Caco-2 (cell line): ENCODE results near the gene SYMPK. TPM values are rescaled to one million over a fixed set of nuclear protein-coding genes. Genes with fewer than 3 reads are reported as not detected.

ENCODE experiments used
- BruUV-seq: library from RNA; stranded (reverse); fragments of 400-500 nt; replicated peaks from 2 replicates; lab custom pipeline; 2021; lab: Mats Ljungman, UMichigan
- CTCF ChIA-PET: fragments of 300-600 bp; sonication (Branson Sonifier 250); formaldehyde crosslinking; loops from one replicate; lab custom pipeline; 2022; ENCODE audit warnings: antibody characterized with exemption; lab: Charles Lee
- POLR2A ChIA-PET: fragments of 300-600 bp; sonication (Branson Sonifier 250); formaldehyde crosslinking; loops from one replicate; lab custom pipeline; 2022; ENCODE audit warnings: antibody characterized with exemption; lab: Charles Lee
- DNase-seq, 2 experiments: peaks; one replicate each; pipeline versions ENCODE4 v3.0.0 to v3.0.0-alpha.2; 2020 to 2022
- H3K27me3 ChIP-seq: replicated peaks from 2 replicates; pipeline ENCODE4 v1.6.0; 2011; ENCODE audit warnings: low read length; ENCODE audit not compliant: control insufficient read depth, insufficient read depth
- H3K36me3 ChIP-seq: 2 replicates; pipeline ENCODE4 v1.5.1; 2011; ENCODE audit warnings: low read length; ENCODE audit not compliant: control insufficient read depth, insufficient read depth
- H3K4me1 ChIP-seq: fragments of 250-450 bp; sonication (Bioruptor Pico); 2 replicates; pipeline ENCODE4 v1.5.1; 2020; ENCODE audit warnings: mild to moderate bottlenecking
- H3K4me3 ChIP-seq: 2 replicates; pipeline ENCODE4 v1.5.1; 2011; ENCODE audit warnings: low read depth, mild to moderate bottlenecking, control low read depth, low read length
- H3K9me3 ChIP-seq: fragments of 250-450 bp; sonication (Bioruptor Pico); 2 replicates; pipeline ENCODE4 v1.5.1; 2020; ENCODE audit warnings: mild to moderate bottlenecking, moderate library complexity
- H3K27ac Mint-ChIP-seq: one replicate; pipeline ENCODE4 v1.8.0; 2022; ENCODE audit warnings: mixed read lengths; ENCODE audit not compliant: unreplicated experiment
- H3K27me3 Mint-ChIP-seq: one replicate; pipeline ENCODE4 v1.8.0; 2022; ENCODE audit warnings: mixed read lengths; ENCODE audit not compliant: insufficient read depth, unreplicated experiment
- H3K36me3 Mint-ChIP-seq: one replicate; pipeline ENCODE4 v1.8.0; 2022; ENCODE audit warnings: mild to moderate bottlenecking, mixed read lengths; ENCODE audit not compliant: insufficient read depth, unreplicated experiment
- H3K4me1 Mint-ChIP-seq: one replicate; pipeline ENCODE4 v1.8.0; 2022; ENCODE audit warnings: low read depth, mixed read lengths; ENCODE audit not compliant: unreplicated experiment
- H3K4me3 Mint-ChIP-seq: one replicate; pipeline ENCODE4 v1.8.0; 2022; ENCODE audit warnings: mild to moderate bottlenecking, moderate library complexity, mixed read lengths; ENCODE audit not compliant: unreplicated experiment
- H3K9me3 Mint-ChIP-seq: one replicate; pipeline ENCODE4 v1.8.0; 2022; ENCODE audit warnings: mixed read lengths; ENCODE audit not compliant: unreplicated experiment
- intact Hi-C: fragments of 100-400 bp; cut with micrococcal nuclease; formaldehyde crosslinking; loops from one replicate; pipeline ENCODE4 v1.10.0; 2022; ENCODE audit not compliant: unreplicated experiment
- total RNA-seq: library from RNA; stranded (reverse); gene quantifications from 2 replicates; pipeline ENCODE4 v1.2.3, GENCODE V29; 2022
- TF ChIP-seq, protein P1 (sequence below), 2 experiments: fragments of 200-600 bp in 1 of 2; IDR thresholded peaks; 1 replicate in 1 of 2; 2 replicates in 1 of 2; pipeline versions ENCODE4 v1.5.1 to v1.8.0; 2011 to 2022; ENCODE audit warnings: antibody characterized with exemption in 1 of 2, control low read depth in 1 of 2, inconsistent platforms in 1 of 2, low read depth in 1 of 2, low read length in 1 of 2, mild to moderate bottlenecking in 1 of 2, moderate library complexity in 1 of 2; ENCODE audit not compliant: insufficient read depth in 1 of 2, severe bottlenecking in 1 of 2, unreplicated experiment in 1 of 2

SYMPK gene
- total RNA-seq, 1 experiment from 2014 or later, result 81.8 TPM

GRCh38 chr19:45848922-45849321 is 14.0 kb downstream of the SYMPK start:
- no TSS peak for BruUV-seq
- Mint-ChIP-seq H3K4me1 (no peaks in the 10 kb centered on the region), H3K27me3 (no peaks in the 10 kb centered on the region), H3K36me3 (peaks cover 93% of the 10 kb centered on the region), H3K9me3 (no peaks in the 10 kb centered on the region), H3K27ac (no peak overlapping the region), H3K4me3 (no peak overlapping the region)
- Histone ChIP-seq H3K36me3 (peaks cover 11% of the 10 kb centered on the region), H3K4me1 (no peaks in the 10 kb centered on the region), H3K27me3 (no peaks in the 10 kb centered on the region), H3K9me3 (no peaks in the 10 kb centered on the region), H3K4me3 (no peak overlapping the region)
- TF ChIP-seq, protein P1, sequence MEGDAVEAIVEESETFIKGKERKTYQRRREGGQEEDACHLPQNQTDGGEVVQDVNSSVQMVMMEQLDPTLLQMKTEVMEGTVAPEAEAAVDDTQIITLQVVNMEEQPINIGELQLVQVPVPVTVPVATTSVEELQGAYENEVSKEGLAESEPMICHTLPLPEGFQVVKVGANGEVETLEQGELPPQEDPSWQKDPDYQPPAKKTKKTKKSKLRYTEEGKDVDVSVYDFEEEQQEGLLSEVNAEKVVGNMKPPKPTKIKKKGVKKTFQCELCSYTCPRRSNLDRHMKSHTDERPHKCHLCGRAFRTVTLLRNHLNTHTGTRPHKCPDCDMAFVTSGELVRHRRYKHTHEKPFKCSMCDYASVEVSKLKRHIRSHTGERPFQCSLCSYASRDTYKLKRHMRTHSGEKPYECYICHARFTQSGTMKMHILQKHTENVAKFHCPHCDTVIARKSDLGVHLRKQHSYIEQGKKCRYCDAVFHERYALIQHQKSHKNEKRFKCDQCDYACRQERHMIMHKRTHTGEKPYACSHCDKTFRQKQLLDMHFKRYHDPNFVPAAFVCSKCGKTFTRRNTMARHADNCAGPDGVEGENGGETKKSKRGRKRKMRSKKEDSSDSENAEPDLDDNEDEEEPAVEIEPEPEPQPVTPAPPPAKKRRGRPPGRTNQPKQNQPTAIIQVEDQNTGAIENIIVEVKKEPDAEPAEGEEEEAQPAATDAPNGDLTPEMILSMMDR (IDR thresholded peaks at IDR 0.05; ENCODE audit: insufficient read depth in 1 of 2, low read depth in 1 of 2, low read length in 1 of 2, severe bottlenecking in 1 of 2, unreplicated experiment in 1 of 2), result peak; percentile 11 to 53
- DNase-seq, result peak in 1 of 2 experiments; percentile 20
- POLR2A ChIA-PET, result no interaction called here
- intact Hi-C loops, result no loop called here
- CTCF ChIA-PET, result no interaction called here

DNA sequence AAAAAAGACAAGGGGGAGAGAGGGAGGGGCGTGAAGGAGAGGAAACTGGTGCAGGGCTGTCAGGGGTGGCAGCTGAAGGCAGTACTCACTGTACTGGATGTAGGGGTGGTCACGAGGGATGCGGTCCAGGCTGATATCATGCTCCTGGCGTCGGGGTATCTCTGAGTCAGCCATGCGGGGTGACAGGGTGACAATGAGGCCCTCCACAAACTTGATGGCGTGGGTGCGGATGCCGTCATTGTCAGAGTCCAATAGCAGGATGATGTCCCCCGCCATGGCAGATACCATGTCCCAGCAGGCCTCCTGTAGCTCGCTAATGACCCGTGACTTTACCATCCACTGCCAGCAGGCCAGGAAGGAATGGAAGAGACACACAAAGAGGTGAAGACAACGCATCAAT is 15.3 kb downstream of the SYMPK start:
- BruUV-seq, result no TSS peak
- peaks cover 11% of the 10 kb centered on the region for H3K36me3 ChIP-seq

DNA sequence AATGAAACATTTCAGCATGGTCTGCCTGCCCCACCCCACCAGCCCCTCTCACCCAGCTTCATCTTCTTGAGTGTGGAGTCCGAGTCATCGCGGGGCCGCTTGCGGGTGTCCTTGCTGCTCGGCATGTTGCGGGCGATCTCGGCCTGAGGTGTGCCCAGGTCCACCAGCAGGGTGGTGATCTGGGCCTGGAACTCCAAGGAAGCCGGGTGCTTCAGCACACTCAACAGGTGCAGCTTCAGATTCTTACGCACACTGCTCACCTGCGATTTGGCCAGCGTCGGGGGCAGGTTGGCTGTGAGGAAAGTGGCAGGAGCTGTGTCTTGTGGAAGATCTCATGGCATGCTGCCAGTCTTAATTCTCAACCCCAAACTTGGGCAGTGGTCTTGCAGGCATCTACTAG is 20.7 kb downstream of the SYMPK start:
- H3K4me3 Mint-ChIP-seq, result no peak overlapping the region
- H3K4me1 Mint-ChIP-seq, result no peaks in the 10 kb centered on the region
- ChIA-PET POLR2A (no interaction called here), CTCF (interaction anchor here (0.6 kb wide), 1 partner anchor 165 kb away, joined by 3 read pairs; no protein-coding TSS in a partner anchor)
- Histone ChIP-seq H3K36me3 (peaks cover 3% of the 10 kb centered on the region), H3K9me3 (no peaks in the 10 kb centered on the region), H3K4me3 (no peak overlapping the region), H3K4me1 (no peaks in the 10 kb centered on the region), H3K27me3 (no peaks in the 10 kb centered on the region)
- no TSS peak for BruUV-seq
- H3K9me3 Mint-ChIP-seq, result no peaks in the 10 kb centered on the region
- TF ChIP-seq, protein P1 (IDR thresholded peaks at IDR 0.05; ENCODE audit: insufficient read depth in 1 of 2, low read depth in 1 of 2, low read length in 1 of 2, severe bottlenecking in 1 of 2, unreplicated experiment in 1 of 2), result no peak
- peaks cover 89% of the 10 kb centered on the region for H3K36me3 Mint-ChIP-seq
- no peak overlapping the region for H3K27ac Mint-ChIP-seq
- H3K27me3 Mint-ChIP-seq, result no peaks in the 10 kb centered on the region
- no peak for DNase-seq
- intact Hi-C loops, result no loop called here

More for the DNA sequence above, 15.3 kb downstream of the SYMPK start:
- H3K4me3 Mint-ChIP-seq, result no peak overlapping the region
- ChIA-PET CTCF (no interaction called here), POLR2A (no interaction called here)
- no peaks in the 10 kb centered on the region for H3K27me3 ChIP-seq
- H3K27ac Mint-ChIP-seq, result no peak overlapping the region
- no peaks in the 10 kb centered on the region for H3K27me3 Mint-ChIP-seq
- H3K4me1 Mint-ChIP-seq, result no peaks in the 10 kb centered on the region
- no peaks in the 10 kb centered on the region for H3K9me3 Mint-ChIP-seq
- no peak overlapping the region for H3K4me3 ChIP-seq
- H3K36me3 Mint-ChIP-seq, result peaks cover 93% of the 10 kb centered on the region
- TF ChIP-seq, protein P1 (IDR thresholded peaks at IDR 0.05; ENCODE audit: insufficient read depth in 1 of 2, low read depth in 1 of 2, low read length in 1 of 2, severe bottlenecking in 1 of 2, unreplicated experiment in 1 of 2), result no peak
- no peaks in the 10 kb centered on the region for H3K9me3 ChIP-seq
- H3K4me1 ChIP-seq, result no peaks in the 10 kb centered on the region
- no peak for DNase-seq
- intact Hi-C loops, result no loop called here
